Stimulated activated CD8-positive, alpha-beta memory T cell treated with anti-CD3 and anti-CD28 coated beads, Interleukin-4, amount 100 ng/mL, for 48 hours (primary cell): ENCODE measurements around the gene NDUFAF5.
A peak's percentile ranks its signal among the peaks of the same experiment; 100 is the strongest.

Experiments used
- DNase-seq: peaks from one replicate; pipeline ENCODE4 v3.0.0-alpha.2; 2020

Gene NDUFAF5

DNA sequence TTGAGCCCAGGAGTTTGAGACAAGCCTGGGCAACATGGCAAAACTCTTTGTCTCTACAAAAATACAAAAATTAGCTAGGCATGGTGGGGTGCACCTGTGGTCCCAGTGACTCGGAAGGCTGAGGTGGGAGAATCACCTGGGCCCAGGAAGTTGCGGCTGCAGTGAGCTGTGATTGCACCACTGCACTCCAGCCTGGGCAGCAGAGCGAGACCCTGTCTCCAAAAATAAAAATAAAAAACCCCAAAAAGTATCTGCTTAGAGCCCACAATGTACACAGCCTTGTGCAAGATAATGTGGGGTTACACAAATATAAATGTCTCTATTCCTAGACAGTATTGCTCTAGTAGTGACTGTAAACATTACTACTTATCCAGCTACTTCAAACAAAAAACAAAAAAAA lies 6.0 kb upstream of the NDUFAF5 start:
- no peak for DNase-seq

DNA sequence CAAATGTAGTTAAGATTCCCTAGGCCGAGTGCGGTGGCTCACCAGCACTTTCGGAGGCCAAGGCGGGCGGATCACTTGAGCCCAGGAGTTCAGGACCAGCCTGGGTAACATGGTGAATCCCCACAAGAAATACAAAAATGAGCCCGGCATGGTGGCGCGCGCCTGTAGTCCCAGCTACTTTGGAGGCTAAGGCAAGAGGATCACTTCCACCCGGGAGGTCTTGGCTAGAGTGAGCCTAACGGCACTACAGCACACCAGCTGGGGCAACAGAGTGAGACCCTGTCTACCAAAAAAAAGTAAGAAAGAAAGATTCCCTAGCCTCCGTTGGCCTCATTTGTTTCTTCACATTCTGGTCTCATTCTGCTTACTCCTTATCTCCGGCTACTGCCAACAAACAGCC lies 1.3 kb upstream of the NDUFAF5 start:
- DNase-seq, result no peak

DNA sequence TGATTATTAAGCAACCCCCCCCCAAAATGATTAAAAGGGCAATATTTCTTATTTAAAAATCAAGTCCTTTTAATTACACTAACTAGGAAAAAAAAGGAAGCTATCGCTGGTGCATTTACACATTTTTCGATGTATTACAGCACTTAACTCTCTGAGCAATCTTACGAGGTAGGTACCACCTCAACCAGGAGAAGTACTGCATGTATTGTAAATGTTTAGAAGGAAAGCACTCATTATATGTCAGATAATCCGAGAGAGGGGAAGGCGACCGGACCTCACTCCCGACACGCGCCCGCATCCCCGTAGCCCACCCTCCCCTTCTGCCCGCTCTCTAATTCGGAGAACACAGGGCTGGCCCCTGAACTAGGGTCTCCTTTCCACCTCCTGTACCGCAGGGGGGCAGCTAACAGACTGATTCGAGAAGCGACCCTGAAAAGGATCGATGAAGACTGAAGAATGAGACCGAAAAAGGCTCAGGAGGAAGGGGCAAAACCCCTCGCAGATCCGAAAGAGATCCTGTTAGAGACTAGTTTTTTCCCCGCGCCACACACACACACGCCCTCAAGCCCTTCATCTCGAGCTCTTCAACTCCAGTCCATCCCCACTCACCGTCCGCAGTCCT lies 446 bp upstream of the NDUFAF5 start:
- DNase-seq, result no peak

DNA sequence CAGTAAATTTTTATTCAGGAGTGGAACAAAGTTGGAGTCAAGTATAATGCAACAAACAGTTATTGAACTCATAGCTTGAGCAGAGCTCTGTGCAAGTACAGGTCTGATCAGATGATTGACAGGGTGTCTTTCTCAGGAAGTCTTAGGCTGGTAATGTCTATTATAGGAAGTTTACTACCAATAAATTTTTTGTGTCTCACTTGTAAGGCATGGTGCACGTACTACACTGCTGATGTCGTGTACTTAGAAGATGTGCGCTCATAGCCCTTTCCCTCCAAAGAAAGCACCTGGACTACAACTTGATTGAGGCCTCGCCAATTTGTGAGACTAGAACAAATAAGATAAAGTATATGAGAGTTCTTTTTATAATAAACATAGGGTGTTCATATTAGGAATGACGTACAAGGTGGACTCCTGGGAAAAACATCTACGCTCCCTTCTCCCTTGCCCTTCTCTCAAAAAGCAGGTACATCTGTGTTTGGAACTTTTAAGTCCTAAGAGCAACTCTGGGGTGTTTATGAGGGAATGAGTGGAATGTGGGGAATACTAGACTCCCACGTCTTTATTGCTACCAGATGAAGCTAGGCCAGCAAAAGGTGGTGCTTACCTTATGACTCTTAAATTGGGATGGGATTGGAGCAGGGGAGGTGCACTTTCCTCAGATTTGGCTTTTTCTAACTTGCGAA lies 1.5 kb downstream of the NDUFAF5 start:
- DNase-seq, result no peak

DNA sequence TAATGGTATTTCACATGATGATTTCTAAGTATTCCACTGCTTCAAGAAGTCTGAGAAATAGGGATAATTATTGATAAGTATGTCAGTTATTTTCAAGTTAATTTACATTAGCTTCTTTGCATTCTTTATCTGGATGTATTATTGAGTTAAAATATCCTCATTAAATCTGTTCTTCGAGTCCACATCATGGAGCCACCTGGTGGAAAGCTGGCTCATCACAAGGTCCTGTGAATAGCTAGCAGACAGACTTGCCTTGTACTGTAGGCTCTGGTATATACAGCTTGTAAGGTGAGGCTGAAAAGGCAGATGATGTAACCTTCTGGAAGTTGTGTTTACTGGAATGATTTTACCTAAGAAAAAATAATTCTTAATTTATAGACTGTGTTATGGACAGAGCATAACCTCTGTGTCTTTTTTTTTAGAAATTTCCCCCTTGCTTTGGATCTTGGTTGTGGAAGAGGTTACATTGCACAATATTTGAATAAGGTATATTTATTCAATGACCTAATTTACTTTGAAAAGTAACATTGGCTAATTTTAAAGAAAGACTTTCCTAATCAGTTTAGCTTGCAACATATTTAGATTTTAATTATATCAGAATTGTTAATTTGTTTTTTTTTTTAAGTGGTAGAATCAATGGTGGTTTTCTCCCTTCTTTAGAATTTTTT lies 3.5 kb downstream of the NDUFAF5 start:
- DNase-seq, result peak; percentile 37

DNA sequence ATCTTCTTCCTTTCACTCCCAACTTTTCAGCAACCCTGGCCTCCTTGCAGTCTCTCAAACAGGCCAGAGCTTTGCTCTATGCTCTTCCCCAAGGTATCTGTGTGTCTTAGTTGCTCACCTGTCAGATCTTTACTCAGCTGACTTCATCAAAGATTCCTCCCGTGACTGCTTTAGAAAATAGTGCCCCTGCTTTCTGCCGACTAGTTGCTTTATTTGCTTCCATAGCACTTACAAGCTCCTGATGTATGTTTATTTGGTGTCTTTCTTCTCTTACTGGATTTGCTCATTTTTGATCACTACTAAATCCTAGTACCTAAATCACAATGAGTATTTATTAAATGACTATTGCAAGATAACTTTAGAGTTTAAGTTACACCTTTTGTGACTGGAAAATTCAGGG lies 5.9 kb downstream of the NDUFAF5 start:
- DNase-seq, result no peak

DNA sequence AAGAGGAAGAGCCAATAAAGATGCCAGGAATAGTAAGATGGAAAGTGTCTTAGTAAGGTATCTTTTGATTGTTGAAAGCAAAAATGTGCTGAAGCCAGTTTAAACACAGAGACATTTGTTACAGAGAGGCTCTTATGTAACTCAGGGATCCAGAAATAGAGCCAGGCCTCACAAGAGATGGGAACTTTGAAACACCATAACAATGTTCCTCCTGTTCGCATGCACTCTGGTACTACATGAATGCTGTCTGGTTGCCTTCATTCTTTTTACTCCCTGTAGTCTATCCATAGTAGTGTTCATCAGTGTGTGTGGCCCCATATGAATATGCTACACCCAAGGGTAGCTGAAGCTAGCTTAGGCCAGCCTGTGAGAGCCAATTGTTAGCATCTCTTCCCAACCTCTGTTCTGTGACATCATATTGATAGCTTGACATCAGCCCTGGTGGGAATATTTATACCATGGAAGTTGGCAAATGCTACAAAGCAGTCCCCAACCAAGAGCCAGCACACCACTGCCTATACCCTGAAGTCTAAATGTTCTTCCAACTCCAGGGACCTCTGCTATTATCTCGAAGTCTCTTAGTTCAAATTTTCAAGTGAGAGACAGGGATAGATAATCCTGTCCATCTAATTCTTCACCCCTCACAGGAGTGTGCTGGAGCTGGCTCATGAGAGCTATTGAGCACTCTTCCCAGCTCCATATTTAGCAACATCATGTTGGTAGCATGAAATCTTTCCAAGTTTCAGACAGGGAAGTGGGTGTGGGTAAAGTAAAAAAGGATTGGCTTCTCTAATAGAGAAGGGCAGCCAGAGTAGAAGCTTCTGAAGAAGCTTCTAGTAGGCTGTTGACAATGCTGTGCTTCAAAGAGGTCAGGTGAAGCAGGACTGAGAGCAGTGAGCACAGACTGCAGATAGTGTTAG lies 7.0 kb downstream of the NDUFAF5 start:
- no peak for DNase-seq

DNA sequence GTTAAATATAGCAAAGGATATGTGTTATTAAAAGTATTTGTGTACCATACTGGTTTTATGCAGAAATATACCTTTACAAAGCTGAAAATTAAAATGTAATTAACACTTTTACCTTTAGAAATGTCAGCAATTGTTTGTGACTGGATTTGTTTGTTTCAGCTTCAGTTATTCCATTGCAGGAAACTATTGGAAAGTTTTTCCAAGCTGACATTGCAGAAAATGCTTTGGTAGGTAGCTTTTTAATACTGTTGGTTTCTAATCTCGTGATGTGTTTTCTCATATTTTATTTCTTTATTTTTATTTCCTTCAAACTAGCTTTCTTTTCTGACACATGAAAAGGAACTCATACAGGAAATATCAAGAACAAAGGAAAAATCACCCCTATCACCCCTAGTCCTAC lies 8.2 kb downstream of the NDUFAF5 start:
- DNase-seq, result no peak

DNA sequence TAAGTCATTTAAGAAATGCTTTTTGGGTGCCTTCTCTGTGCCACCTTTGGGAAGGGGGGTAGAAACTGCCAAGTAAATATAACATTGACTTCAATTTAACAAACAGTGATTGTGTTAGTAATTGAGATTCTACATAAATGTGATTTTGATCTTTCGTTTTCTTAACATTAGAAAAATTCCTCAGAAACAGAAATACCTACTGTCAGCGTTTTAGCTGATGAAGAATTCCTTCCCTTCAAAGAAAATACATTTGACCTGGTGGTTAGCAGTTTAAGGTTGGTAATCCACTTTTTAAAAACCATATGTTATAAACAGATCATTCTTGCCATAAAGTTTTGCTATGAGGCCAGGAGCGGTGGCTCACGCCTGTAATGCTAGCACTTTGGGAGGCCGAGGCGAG lies 9.8 kb downstream of the NDUFAF5 start:
- no peak for DNase-seq

DNA sequence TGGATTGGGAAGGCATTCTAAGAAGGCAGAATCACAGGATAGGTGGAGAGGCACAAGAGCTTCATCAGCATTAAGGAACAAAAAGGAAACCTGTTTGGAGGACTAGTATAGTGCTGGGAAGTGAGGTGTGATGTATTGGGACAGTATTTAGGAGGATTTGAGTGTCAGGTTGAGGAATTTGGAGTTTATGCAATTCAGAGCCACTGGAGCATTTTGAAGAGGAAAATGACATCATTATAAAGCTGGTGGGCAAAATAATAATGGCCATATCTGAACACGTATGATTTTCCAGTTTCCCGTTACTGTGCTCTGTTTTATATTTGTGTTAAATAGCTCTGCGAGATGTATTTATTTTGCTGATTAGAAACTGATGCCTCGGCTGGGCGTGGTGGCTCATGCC lies 14.2 kb downstream of the NDUFAF5 start:
- no peak for DNase-seq

DNA sequence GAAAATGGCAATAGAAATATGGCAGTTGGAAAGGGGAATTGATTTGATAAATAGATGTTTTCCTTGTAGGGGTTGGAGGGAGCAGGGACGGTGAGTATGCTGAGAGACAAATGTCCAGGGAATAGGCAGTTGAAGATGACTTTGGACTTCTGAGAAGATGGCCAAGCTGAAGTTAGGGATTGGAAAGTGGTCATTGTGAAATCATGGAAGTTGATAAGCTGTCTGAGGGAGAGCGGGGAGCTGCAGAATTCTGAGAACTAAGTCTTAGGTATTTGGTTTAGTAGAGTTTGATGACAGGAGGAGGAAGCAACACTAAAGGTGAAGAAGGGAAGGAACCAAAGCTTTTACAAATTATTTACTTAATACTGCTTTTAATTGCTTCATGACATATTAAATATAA lies 15.1 kb downstream of the NDUFAF5 start:
- no peak for DNase-seq

DNA sequence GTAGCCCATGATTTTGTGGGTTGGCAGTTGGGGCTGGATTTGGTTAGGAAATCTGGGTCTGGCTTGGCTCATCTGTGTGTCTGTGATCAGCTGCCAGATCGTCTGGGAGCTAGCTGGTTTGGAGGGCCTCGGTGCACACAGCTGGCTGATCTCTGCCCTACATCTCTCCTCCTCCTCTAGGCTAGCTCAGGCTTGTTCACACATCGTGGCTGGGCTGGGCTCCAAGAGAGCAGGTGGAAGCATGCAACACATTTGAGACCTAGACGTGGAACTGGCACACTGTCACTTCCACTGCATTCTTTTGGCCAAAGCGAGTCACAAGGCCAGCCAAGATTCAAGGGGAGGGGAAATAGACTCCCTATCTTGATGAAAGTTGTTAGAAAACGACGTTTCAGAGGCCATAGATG lies 15.9 kb downstream of the NDUFAF5 start:
- no peak for DNase-seq

DNA sequence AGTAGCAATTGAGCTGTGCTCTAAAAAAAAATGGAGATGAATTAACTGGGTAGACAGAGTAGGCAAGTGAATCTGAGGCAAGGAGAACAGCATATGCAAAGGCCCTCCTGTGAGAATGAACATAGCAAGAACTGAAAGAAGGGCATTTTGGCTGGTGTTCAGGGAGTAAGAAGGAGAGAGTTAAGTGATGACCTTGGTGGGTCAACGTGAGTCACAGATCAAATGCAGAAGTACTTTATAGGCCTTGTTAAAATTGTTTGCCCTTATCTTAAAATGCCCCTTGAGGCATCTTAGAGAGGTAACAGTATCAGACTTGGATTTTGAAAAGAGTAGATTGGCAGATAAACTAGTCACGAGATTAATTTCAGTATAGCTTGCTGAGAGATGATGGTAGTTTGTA lies 24.5 kb downstream of the NDUFAF5 start:
- DNase-seq, result no peak

DNA sequence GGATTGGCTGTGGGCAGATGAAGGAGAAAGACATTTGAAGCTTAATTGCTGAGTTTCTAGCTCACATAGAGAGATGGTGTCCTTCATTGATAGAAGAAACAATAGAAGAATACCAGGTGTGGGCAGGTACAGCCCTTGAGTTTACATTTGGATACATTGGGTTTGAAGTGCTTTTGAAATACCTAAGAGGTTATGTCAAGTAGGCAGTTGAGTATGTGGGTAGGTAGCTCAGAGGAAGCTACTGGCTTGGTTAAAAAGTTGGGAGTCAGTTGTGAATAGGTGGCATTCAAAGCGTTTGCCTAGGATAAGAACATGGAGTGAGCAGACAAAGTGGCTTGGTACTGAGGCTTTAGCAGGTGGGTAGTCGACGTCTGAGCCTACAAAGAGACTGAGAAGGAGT lies 25.0 kb downstream of the NDUFAF5 start:
- DNase-seq, result no peak

DNA sequence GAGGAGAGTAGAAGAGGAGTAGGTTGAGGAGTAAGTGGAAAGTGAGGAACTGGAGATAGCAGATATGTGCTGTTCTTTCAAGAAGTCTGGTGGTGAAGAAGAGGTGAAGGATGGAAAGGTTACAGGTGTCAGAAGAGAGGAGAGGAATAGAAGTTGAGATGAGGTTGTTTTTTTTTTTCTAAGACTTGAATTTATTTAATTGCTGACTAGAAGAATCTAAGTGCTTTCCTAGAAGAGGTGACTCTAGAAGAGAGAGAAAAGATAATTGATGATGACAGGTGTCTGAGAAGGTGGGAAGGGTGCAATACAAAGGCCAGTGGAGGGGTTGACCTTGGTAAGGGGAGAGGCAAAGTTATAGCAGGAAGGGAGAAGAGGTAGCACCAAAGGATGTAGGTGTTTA lies 25.6 kb downstream of the NDUFAF5 start:
- DNase-seq, result no peak

DNA sequence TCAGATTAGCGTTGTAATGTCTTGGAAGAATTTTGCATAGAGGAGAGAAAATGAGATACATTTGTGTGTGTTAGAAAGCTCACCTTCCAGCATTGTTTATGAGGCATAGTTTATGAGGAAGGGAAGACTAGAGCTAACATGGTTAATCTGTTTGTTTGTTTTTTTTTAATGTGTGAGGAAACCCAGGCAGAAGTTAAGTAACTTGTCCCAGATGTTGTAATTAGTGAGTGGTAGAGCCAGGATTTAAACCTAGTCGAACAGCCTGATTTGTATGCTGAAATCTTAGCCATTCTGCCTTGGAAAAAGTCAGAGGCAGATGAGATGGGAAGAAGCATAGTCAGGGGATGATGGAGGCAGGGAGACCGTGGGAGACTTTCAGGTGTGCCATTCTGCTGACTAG lies 29.1 kb downstream of the NDUFAF5 start:
- DNase-seq, result no peak

DNA sequence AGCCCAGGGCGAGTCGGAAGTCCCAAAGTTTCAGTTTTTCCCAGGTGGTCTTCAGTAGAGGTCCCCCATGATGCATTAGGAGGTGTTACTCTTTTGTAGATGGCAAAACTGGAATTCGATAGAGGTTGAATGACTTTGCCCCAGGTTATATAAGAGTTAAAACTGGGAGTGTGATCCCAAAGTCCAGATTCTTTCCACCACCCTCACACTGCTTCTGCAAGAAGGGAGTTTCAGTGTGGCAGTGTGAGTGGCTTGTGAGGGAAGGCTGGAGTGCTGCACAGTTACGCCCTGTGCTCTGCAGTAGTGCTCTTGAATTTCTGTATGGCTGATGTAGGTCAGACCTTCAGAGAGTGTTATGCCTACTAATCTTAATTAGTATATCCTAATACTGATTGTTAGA lies 29.8 kb downstream of the NDUFAF5 start:
- DNase-seq, result no peak

DNA sequence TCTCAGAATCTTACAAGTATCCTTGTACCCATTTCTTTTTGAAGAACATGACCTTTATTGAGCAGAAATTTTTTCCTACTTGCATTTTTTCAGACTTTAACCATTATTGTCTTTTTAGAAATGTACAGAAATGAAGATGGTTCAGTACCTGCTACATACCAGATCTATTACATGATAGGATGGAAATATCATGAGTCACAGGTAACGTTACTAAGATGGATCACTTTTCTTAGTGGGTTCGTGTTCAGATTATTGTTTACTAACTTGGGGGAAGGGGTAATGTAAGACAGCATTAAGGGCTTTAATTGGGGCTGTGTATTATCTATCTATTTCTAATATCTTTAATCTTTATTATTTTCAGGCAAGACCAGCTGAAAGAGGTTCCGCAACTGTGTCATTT lies 31.9 kb downstream of the NDUFAF5 start:
- DNase-seq, result no peak

DNA sequence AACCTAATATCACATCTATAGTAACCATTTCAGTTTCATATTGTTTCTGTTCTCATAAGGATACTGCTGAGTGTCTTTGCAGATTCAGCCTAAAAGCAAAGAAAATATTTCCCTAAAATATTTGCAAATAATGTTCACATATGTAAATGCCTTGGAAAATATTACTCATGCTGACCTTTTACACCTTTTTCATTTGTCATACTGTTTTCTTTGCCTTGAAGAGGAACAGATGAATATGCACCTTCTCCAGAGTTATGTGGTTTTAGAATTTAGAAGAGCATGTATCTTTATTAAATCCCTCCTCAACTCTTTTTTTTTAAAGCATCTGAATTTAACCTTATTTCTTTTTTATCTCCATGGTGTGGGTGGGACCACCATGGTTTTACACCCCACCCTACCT lies 32.5 kb downstream of the NDUFAF5 start:
- DNase-seq, result no peak

DNA sequence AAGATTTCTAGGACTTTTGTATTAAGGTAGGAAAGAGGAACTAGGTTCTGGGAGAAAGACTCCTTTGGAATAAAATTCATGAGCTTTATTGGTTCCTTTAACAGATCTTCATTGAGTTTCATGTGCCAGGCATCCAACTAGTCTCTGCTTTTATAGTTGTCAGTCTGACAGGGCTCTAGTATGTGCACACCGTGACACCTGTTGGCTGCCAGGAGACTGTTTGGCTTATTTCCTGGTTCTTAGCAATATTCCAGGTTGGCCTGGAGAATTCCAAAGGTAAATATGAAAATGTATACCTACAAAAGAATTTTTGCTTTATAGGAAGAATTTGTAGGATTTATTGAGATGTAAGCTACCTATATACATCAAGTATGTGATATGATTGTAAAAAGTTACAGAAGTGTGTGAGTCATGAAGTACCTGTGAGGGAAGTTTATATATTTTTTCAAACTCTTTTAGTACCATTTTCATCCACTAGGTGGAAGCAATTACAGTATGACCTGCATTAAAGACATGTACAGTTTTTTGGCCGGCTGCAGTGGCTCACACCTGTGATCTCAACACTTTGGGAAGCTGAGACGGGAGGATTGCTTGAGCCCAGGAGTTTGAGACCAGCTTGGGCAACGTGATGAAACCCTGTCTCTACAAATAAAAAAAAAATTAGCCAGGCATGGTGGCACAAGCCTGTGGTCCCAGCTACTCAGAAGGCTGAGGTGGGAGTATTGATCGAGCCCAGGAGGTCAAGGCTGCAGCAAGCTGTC lies 35.2 kb downstream of the NDUFAF5 start:
- peak; percentile 30 for DNase-seq

DNA sequence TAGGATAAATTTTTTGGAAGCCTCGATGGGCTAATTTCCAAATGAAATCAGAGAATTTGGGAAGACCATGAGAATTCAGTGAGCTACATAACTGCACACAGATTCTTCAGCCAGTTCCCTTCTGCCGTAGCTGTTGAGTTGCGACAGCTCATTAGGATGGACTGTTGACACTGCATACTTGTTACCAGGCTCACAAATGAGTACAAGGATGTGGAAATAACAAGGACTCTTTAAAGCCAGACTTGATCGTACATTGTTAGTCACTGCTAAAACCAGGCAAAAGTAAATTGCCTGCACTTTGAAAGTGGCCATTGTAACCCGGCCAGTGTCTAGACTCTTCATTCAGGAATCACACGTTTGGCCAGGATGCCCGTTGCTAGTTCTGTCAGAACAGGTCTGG lies 37.0 kb downstream of the NDUFAF5 start:
- no peak for DNase-seq

DNA sequence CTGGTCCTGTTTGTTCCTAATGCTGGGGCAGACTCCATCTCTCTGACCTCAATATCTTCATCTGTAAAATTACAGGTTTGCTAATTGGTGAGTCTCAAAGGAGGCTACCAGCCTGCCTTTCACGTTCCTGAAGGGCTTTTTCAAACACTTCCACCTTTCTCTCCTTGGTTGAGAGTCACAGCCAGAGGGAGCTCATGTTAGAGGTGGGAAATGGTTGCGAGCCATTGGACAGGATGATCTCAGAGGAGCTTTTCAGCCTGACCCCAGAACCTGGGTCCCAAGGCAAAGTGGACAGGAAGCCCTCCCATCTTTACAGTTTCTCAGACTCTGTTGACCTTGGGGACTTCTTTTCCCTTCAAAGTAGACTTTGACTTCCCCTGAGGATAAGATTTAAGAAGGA lies 37.6 kb downstream of the NDUFAF5 start:
- DNase-seq, result no peak

DNA sequence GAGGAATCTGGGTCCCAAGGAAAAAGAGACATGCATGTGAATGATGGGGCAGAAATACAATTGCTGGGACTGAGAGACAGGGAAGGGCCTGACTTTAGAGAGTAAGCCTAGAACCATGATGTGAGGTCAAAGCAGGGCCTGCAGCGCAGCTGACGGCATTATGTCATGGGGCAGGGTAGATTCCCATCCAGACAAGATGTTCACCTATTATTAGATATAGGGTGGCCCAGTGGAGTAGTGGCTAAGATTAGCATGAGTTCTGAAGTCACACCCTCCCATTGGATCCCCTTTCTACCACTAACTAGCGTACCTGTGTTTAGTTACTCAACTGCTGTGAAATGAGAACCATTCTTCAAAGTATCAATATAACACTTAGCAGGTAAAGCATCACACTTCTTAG lies 39.6 kb downstream of the NDUFAF5 start:
- no peak for DNase-seq
